Neural crest cell (in vitro differentiated cells): ENCODE measurements around the gene CLSTN1. TPM values are rescaled to one million over a fixed set of nuclear protein-coding genes. Genes with fewer than 3 reads are reported as not detected.

Experiments
- DNase-seq: peaks from one replicate; pipeline ENCODE4 v3.0.0; 2021; ENCODE audit warnings: low read depth, mixed read lengths, low spot score
- H3K27ac Mint-ChIP-seq: one replicate; pipeline ENCODE4 v1.8.0; 2021; ENCODE audit warnings: mild to moderate bottlenecking, mixed read lengths; ENCODE audit not compliant: unreplicated experiment
- H3K27me3 Mint-ChIP-seq: 2 replicates; pipeline ENCODE4 v1.8.0; 2021; ENCODE audit warnings: low read depth, mild to moderate bottlenecking, mixed read lengths
- H3K36me3 Mint-ChIP-seq: 2 replicates; pipeline ENCODE4 v1.8.0; 2021; ENCODE audit warnings: low read depth, mild to moderate bottlenecking, mixed read lengths
- H3K4me1 Mint-ChIP-seq: 2 replicates; pipeline ENCODE4 v1.8.0; 2021; ENCODE audit warnings: mixed read lengths
- H3K4me3 Mint-ChIP-seq: one replicate; pipeline ENCODE4 v1.8.0; 2021; ENCODE audit warnings: mild to moderate bottlenecking, mixed read lengths
- H3K9me3 Mint-ChIP-seq: 2 replicates; pipeline ENCODE4 v1.8.0; 2021; ENCODE audit warnings: mixed read lengths
- CTCF ChIP-seq: fragments of 200-600 bp; sonication (generic); conservative IDR thresholded peaks from 2 replicates; pipeline ENCODE4 v1.5.0; 2021; ENCODE audit warnings: antibody characterized with exemption, mild to moderate bottlenecking
- total RNA-seq: library from RNA; stranded (reverse); gene quantifications from 2 replicates; pipeline ENCODE4 v1.2.1, GENCODE V29; 2021

Gene CLSTN1
- total RNA-seq, 1 donor from 2014 or later = 136 TPM

- no peak overlapping the region for H3K27ac Mint-ChIP-seq
- peaks cover 5% of the 10 kb centered on the region for H3K27me3 Mint-ChIP-seq
These were observed 120.6 kb downstream of the CLSTN1 start for GRCh38 chr1:9703165-9703509.

GRCh38 chr1:9701665-9702064, 122.1 kb downstream of the CLSTN1 start:
- Mint-ChIP-seq H3K36me3 (no peaks in the 10 kb centered on the region), H3K9me3 (peaks cover 6% of the 10 kb centered on the region), H3K4me3 (no peak overlapping the region), H3K4me1 (no peaks in the 10 kb centered on the region), H3K27me3 (peaks cover 5% of the 10 kb centered on the region), H3K27ac (no peak overlapping the region)
- TF ChIP-seq CTCF = no peak
- DNase-seq = no peak

More at GRCh38 chr1:9703165-9703509, 120.6 kb downstream of the CLSTN1 start:
- Mint-ChIP-seq H3K9me3 (peaks cover 6% of the 10 kb centered on the region), H3K4me1 (no peaks in the 10 kb centered on the region), H3K36me3 (no peaks in the 10 kb centered on the region), H3K4me3 (no peak overlapping the region)
- no peak for TF ChIP-seq CTCF
- no peak for DNase-seq

GRCh38 chr1:9700340-9700739, 123.4 kb downstream of the CLSTN1 start:
- H3K27me3 Mint-ChIP-seq = peaks cover 5% of the 10 kb centered on the region
- no peaks in the 10 kb centered on the region for H3K36me3 Mint-ChIP-seq
- H3K4me1 Mint-ChIP-seq = no peaks in the 10 kb centered on the region
- H3K27ac Mint-ChIP-seq = no peak overlapping the region
- TF ChIP-seq CTCF = no peak
- no peak overlapping the region for H3K4me3 Mint-ChIP-seq
- peaks cover 6% of the 10 kb centered on the region for H3K9me3 Mint-ChIP-seq
- DNase-seq = no peak

GRCh38 chr1:9699361-9699760, 124.4 kb downstream of the CLSTN1 start:
- Mint-ChIP-seq H3K27me3 (peaks cover 5% of the 10 kb centered on the region), H3K27ac (no peak overlapping the region), H3K9me3 (peaks cover 6% of the 10 kb centered on the region), H3K4me3 (no peak overlapping the region), H3K4me1 (no peaks in the 10 kb centered on the region), H3K36me3 (no peaks in the 10 kb centered on the region)
- DNase-seq = no peak
- no peak for TF ChIP-seq CTCF

- no peak overlapping the region for H3K27ac Mint-ChIP-seq
- peaks cover 22% of the 10 kb centered on the region for H3K27me3 Mint-ChIP-seq
- no peaks in the 10 kb centered on the region for H3K4me1 Mint-ChIP-seq
- no peaks in the 10 kb centered on the region for H3K9me3 Mint-ChIP-seq
- H3K4me3 Mint-ChIP-seq = no peak overlapping the region
- DNase-seq = no peak
- H3K36me3 Mint-ChIP-seq = no peaks in the 10 kb centered on the region
- no peak for TF ChIP-seq CTCF
These were observed 127.0 kb downstream of the CLSTN1 start for GRCh38 chr1:9696793-9697192.

- TF ChIP-seq CTCF = no peak
- Mint-ChIP-seq H3K9me3 (no peaks in the 10 kb centered on the region), H3K27ac (no peak overlapping the region), H3K36me3 (no peaks in the 10 kb centered on the region), H3K4me3 (no peak overlapping the region), H3K27me3 (peaks cover 61% of the 10 kb centered on the region), H3K4me1 (peaks cover 21% of the 10 kb centered on the region)
- no peak for DNase-seq
These were observed 132.1 kb downstream of the CLSTN1 start for GRCh38 chr1:9691691-9692090.
